ENCODE results near the gene AARS1. TPM values are rescaled to one million over a fixed set of nuclear protein-coding genes. Genes with fewer than 3 reads are reported as not detected.
A peak's percentile ranks its signal among the peaks of the same experiment; 100 is the strongest.

The AARS1 gene
- total and polyA plus RNA-seq, 2 experiments from 2014 or later = 105 to 292 TPM

- no peak for TF ChIP-seq ZNF462 (CRISPR knock-in tag; IDR thresholded peaks at IDR 0.05)
- TF ChIP-seq CREB1 (CRISPR knock-in tag; IDR thresholded peaks at IDR 0.05; ENCODE audit: low read depth) = no peak
- no peak for TF ChIP-seq JUNB (IDR thresholded peaks at IDR 0.05; ENCODE audit: unreplicated experiment)
- no peak for TF ChIP-seq NANOG (IDR thresholded peaks at IDR 0.05; ENCODE audit: borderline replicate concordance)
Observed at GRCh38 chr16:70258065-70258464, 31.2 kb downstream of the AARS1 start (continued).

DNA sequence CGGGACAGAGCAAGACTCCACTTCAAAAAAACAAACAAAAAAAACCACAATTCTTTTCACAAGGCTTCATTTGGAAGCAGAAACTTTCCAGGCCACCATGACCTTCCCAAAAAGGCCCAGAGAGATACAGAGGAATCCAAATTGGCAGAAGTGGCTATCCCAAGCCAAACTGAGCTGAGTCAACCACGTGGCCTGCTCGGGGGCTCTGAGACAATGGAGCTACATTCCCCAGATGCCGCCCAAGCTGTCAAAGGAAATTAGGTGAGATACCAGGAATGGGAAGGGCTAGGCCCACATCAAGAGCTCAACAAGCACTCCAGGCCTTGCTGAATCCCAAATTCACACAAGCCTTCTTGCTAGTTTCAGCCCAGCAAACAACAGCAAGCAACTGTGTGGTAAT is 31.9 kb downstream of the AARS1 start:
- peaks cover 92% of the 10 kb centered on the region for H3K36me3 ChIP-seq (ENCODE audit: insufficient read depth)
- Mint-ChIP-seq H3K9me3 (no peaks in the 10 kb centered on the region), H3K4me1 (peaks cover 6% of the 10 kb centered on the region; the same call in 1 of the 3 replicates), H3K4me3 (no peak overlapping the region), H3K36me3 (ENCODE audit: low read depth) (peaks cover 95% of the 10 kb centered on the region), H3K27me3 (ENCODE audit: insufficient read depth, low read depth, poor library complexity) (peaks cover 12% of the 10 kb centered on the region), H3K27ac (0 out of 2 replicates have a peak overlapping the region, but pooled peaks have one; percentile 40)
- H3K27ac ChIP-seq (ENCODE audit: low read depth) = peak overlapping the region; percentile 76; the same call in 1 of the 2 replicates
- no peak overlapping the region for H3K4me2 ChIP-seq
- no peak overlapping the region for H2AFZ ChIP-seq
- no peaks in the 10 kb centered on the region; the same call in 1 of the 2 replicates for H3K79me2 ChIP-seq (replicated peaks; ENCODE audit: insufficient read depth)
- H3K4me3 ChIP-seq = no peak overlapping the region
- ATAC-seq (no peak), DNase-seq (ENCODE audit: low spot score) (no peak)
- no peaks in the 10 kb centered on the region for H3K9me2 ChIP-seq (ENCODE audit: insufficient read depth)
- no peaks in the 10 kb centered on the region for H3K27me3 ChIP-seq (ENCODE audit: insufficient read depth)
- H3K4me1 ChIP-seq (ENCODE audit: insufficient read depth) = no peaks in the 10 kb centered on the region
- peaks cover 82% of the 10 kb centered on the region for H3F3A ChIP-seq (replicated peaks; ENCODE audit: low read depth)
- H4K20me1 ChIP-seq (replicated peaks; ENCODE audit: insufficient read depth) = peaks cover 58% of the 10 kb centered on the region
- TF ChIP-seq JUNB (IDR thresholded peaks at IDR 0.05; ENCODE audit: unreplicated experiment) = no peak
- no peak for TF ChIP-seq EZH2phosphoT487 (IDR thresholded peaks at IDR 0.05; ENCODE audit: unreplicated experiment)
- TF ChIP-seq ETS1 (IDR thresholded peaks at IDR 0.05) = no peak
- no peak for TF ChIP-seq ZNF462 (CRISPR knock-in tag; IDR thresholded peaks at IDR 0.05)
- no peak for TF ChIP-seq ZNF114 (CRISPR knock-in tag; IDR thresholded peaks at IDR 0.05)
- TF ChIP-seq STAT1 (IDR thresholded peaks at IDR 0.05; ENCODE audit: unreplicated experiment) = no peak
- TF ChIP-seq ZNF331 (CRISPR knock-in tag; IDR thresholded peaks at IDR 0.05; ENCODE audit: low read depth) = no peak
- TF ChIP-seq CREB1 (CRISPR knock-in tag; IDR thresholded peaks at IDR 0.05; ENCODE audit: low read depth) = no peak

Measured in GM23338 (cell line).